Effector memory CD8-positive, alpha-beta T cell (primary cell): ENCODE results near the gene TGIF1.
A peak's percentile ranks its signal among the peaks of the same experiment; 100 is the strongest.
"Not testable (repeated sequence)": the region's sequence is repeated elsewhere in the genome, so short reads cannot be mapped to it uniquely, and the experiment has no call there.

ENCODE experiments used
- ATAC-seq: fragments of 150-1000 bp; cut with Tn5 transposase; replicated peaks from 2 replicates; pipeline ENCODE4 v1.10.0; 2021; ENCODE audit warnings: mild to moderate bottlenecking, moderate library complexity
- DNase-seq, 3 experiments: peaks; one replicate each; pipeline ENCODE4 v3.0.0; 2021
- H3K27ac Mint-ChIP-seq, 2 donors: one replicate each; pipeline ENCODE4 v1.8.0; 2022; ENCODE audit warnings: mild to moderate bottlenecking in 2 of 2, mixed read lengths in 2 of 2, moderate library complexity in 2 of 2
- H3K27me3 Mint-ChIP-seq, 2 donors: one replicate each; pipeline ENCODE4 v1.8.0; 2022; ENCODE audit warnings: mixed read lengths in 2 of 2
- H3K36me3 Mint-ChIP-seq: one replicate; pipeline ENCODE4 v1.8.0; 2022; ENCODE audit warnings: mild to moderate bottlenecking, moderate library complexity, mixed read lengths; ENCODE audit not compliant: insufficient read depth
- H3K4me1 Mint-ChIP-seq, 2 donors: one replicate each; pipeline ENCODE4 v1.8.0; 2022; ENCODE audit warnings: low read depth in 2 of 2, mixed read lengths in 2 of 2
- H3K4me3 Mint-ChIP-seq, 2 donors: one replicate each; pipeline ENCODE4 v1.8.0; 2022; ENCODE audit warnings: mild to moderate bottlenecking in 2 of 2, mixed read lengths in 2 of 2, moderate library complexity in 2 of 2
- H3K9me3 Mint-ChIP-seq, 2 donors: one replicate each; pipeline ENCODE4 v1.8.0; 2022; ENCODE audit warnings: mixed read lengths in 2 of 2
- total RNA-seq, 9 experiments: gene quantifications; one replicate each; lab custom pipeline; 2026; lab: John Stamatoyannopoulos, UW

Gene TGIF1
- total RNA-seq: 42.2 to 116 (median 96.0) reads per million in 9 experiments

- peaks cover 78% of the 10 kb centered on the region for H3K36me3 Mint-ChIP-seq
- ATAC-seq: peak; percentile 19
- H3K27me3 Mint-ChIP-seq: no peaks in the 10 kb centered on the region
These were observed at the start of gene TGIF1 for GRCh38 chr18:3450012-3450798. TGIF1 (plus strand) TSS chr18:3450172; CDS start chr18:3450490, 318 bp downstream.

GRCh38 chr18:3400567-3401296 lies 49.2 kb upstream of the TGIF1 start:
- ATAC-seq: no peak
- Mint-ChIP-seq H3K9me3 (peaks cover 0 to 3% of the 10 kb centered on the region in 2 donors), H3K27ac (peak overlapping the region in 1 of 2 donors; percentile 30), H3K4me1 (peaks cover 4 to 9% of the 10 kb centered on the region in 2 donors), H3K4me3 (no peak overlapping the region), H3K36me3 (no peaks in the 10 kb centered on the region), H3K27me3 (peaks cover 6 to 7% of the 10 kb centered on the region in 2 donors)
- no peak for DNase-seq

More at GRCh38 chr18:3450012-3450798, at the start of gene TGIF1:
- peak; percentile 79 to 83 (median 80) for DNase-seq
- no peaks in the 10 kb centered on the region for H3K9me3 Mint-ChIP-seq
- H3K4me3 Mint-ChIP-seq: peak within 1 kb of the TSS; percentile 97 to 98
- peak within 1 kb of the TSS; percentile 100 for H3K27ac Mint-ChIP-seq
- H3K4me1 Mint-ChIP-seq: peaks cover 23 to 38% of the 10 kb centered on the region in 2 donors

- H3K4me3 Mint-ChIP-seq: no peak overlapping the region
These were observed 48.0 kb upstream of the TGIF1 start for GRCh38 chr18:3401669-3402620.

GRCh38 chr18:3402982-3403451 lies 47.0 kb upstream of the TGIF1 start:
- no peak overlapping the region for H3K4me3 Mint-ChIP-seq
- no peak overlapping the region for H3K27ac Mint-ChIP-seq
- DNase-seq: no peak
- ATAC-seq: peak; percentile 45
- peaks cover 4 to 9% of the 10 kb centered on the region in 2 donors for H3K4me1 Mint-ChIP-seq
- H3K9me3 Mint-ChIP-seq: peaks cover 0 to 3% of the 10 kb centered on the region in 2 donors
- no peaks in the 10 kb centered on the region for H3K27me3 Mint-ChIP-seq
- no peaks in the 10 kb centered on the region for H3K36me3 Mint-ChIP-seq

More at GRCh38 chr18:3401669-3402620, 48.0 kb upstream of the TGIF1 start:
- H3K27ac Mint-ChIP-seq: no peak overlapping the region
- peaks cover 4 to 9% of the 10 kb centered on the region in 2 donors for H3K4me1 Mint-ChIP-seq
- no peaks in the 10 kb centered on the region for H3K36me3 Mint-ChIP-seq
- H3K27me3 Mint-ChIP-seq: peaks cover 0 to 7% of the 10 kb centered on the region in 2 donors
- peaks cover 0 to 3% of the 10 kb centered on the region in 2 donors for H3K9me3 Mint-ChIP-seq
- DNase-seq (no peak), ATAC-seq (peak; percentile 41)

GRCh38 chr18:3405713-3406112 lies 44.3 kb upstream of the TGIF1 start:
- ATAC-seq (no peak), DNase-seq (no peak)
- Mint-ChIP-seq H3K27me3 (no peaks in the 10 kb centered on the region), H3K9me3 (peaks cover 0 to 2% of the 10 kb centered on the region in 2 donors), H3K4me3 (no peak overlapping the region), H3K36me3 (no peaks in the 10 kb centered on the region), H3K27ac (no peak overlapping the region), H3K4me1 (peaks cover 4 to 9% of the 10 kb centered on the region in 2 donors)

- H3K4me3 Mint-ChIP-seq: no peak overlapping the region
- H3K27me3 Mint-ChIP-seq: peaks cover 0 to 9% of the 10 kb centered on the region in 2 donors
- H3K9me3 Mint-ChIP-seq: no peaks in the 10 kb centered on the region
- no peak overlapping the region for H3K27ac Mint-ChIP-seq
- DNase-seq (no peak), ATAC-seq (no peak)
- peaks cover 3 to 7% of the 10 kb centered on the region in 2 donors for H3K4me1 Mint-ChIP-seq
- no peaks in the 10 kb centered on the region for H3K36me3 Mint-ChIP-seq
These were observed 41.9 kb upstream of the TGIF1 start for GRCh38 chr18:3408107-3408506.

GRCh38 chr18:3409811-3410210 lies 40.2 kb upstream of the TGIF1 start:
- ATAC-seq (no peak), DNase-seq (no peak)
- no peak overlapping the region for H3K27ac Mint-ChIP-seq
- no peaks in the 10 kb centered on the region for H3K9me3 Mint-ChIP-seq
- no peaks in the 10 kb centered on the region for H3K36me3 Mint-ChIP-seq
- peaks cover 3 to 6% of the 10 kb centered on the region in 2 donors for H3K4me1 Mint-ChIP-seq
- H3K4me3 Mint-ChIP-seq: no peak overlapping the region
- peaks cover 0 to 9% of the 10 kb centered on the region in 2 donors for H3K27me3 Mint-ChIP-seq

- Mint-ChIP-seq H3K4me3 (no peak overlapping the region), H3K36me3 (no peaks in the 10 kb centered on the region), H3K4me1 (peaks cover 3 to 6% of the 10 kb centered on the region in 2 donors), H3K9me3 (no peaks in the 10 kb centered on the region), H3K27me3 (peaks cover 0 to 9% of the 10 kb centered on the region in 2 donors), H3K27ac (no peak overlapping the region)
- ATAC-seq (no peak), DNase-seq (no peak)
These were observed 39.7 kb upstream of the TGIF1 start for GRCh38 chr18:3410273-3410672.

GRCh38 chr18:3410876-3411275 lies 39.1 kb upstream of the TGIF1 start:
- not testable (repeated sequence) for H3K27me3 Mint-ChIP-seq, H3K27ac Mint-ChIP-seq, ATAC-seq, H3K4me3 Mint-ChIP-seq, H3K36me3 Mint-ChIP-seq, H3K4me1 Mint-ChIP-seq, DNase-seq, H3K9me3 Mint-ChIP-seq

GRCh38 chr18:3411327-3411726 lies 38.6 kb upstream of the TGIF1 start:
- Mint-ChIP-seq H3K36me3 (no peaks in the 10 kb centered on the region), H3K4me1 (peaks cover 3 to 6% of the 10 kb centered on the region in 2 donors), H3K9me3 (no peaks in the 10 kb centered on the region), H3K27ac (no peak overlapping the region), H3K27me3 (peaks cover 0 to 9% of the 10 kb centered on the region in 2 donors), H3K4me3 (peak overlapping the region in 1 of 2 donors; percentile 53)
- DNase-seq (no peak), ATAC-seq (no peak)

- Mint-ChIP-seq H3K4me1 (peaks cover 3 to 6% of the 10 kb centered on the region in 2 donors), H3K4me3 (peak overlapping the region; percentile 45 to 53), H3K36me3 (no peaks in the 10 kb centered on the region), H3K9me3 (no peaks in the 10 kb centered on the region), H3K27ac (peak overlapping the region in 1 of 2 donors; percentile 55), H3K27me3 (peaks cover 0 to 9% of the 10 kb centered on the region in 2 donors)
- DNase-seq (peak in 1 of 3 experiments; percentile 10), ATAC-seq (peak; percentile 52)
These were observed 38.1 kb upstream of the TGIF1 start for GRCh38 chr18:3411854-3412268.

GRCh38 chr18:3412528-3412927 lies 37.4 kb upstream of the TGIF1 start:
- H3K27me3 Mint-ChIP-seq, DNase-seq, H3K9me3 Mint-ChIP-seq, H3K36me3 Mint-ChIP-seq, H3K4me3 Mint-ChIP-seq, H3K27ac Mint-ChIP-seq, H3K4me1 Mint-ChIP-seq, ATAC-seq: not testable (repeated sequence)
